Omental fat pad (tissue), 4 donors: ENCODE results near the gene CHCHD3. TPM values are rescaled to one million over a fixed set of nuclear protein-coding genes. Genes with fewer than 3 reads are reported as not detected.

Experiments
- ATAC-seq: fragments of 150-250 bp; one replicate; pipeline ENCODE4 v1.9.1; 2016; ENCODE audit warnings: mild to moderate bottlenecking, moderate library complexity; ENCODE audit not compliant: low FRiP score
- DNase-seq: peaks from one replicate; pipeline ENCODE4 v3.0.0-alpha.2; 2019; ENCODE audit warnings: low spot score
- CTCF ChIP-seq, 3 donors: fragments of 450-650 bp; IDR thresholded peaks; one replicate each; pipeline ENCODE4 v1.5.1; 2016 to 2017; ENCODE audit warnings: antibody characterized with exemption in 3 of 3, mild to moderate bottlenecking in 3 of 3, moderate library complexity in 2 of 3
- total RNA-seq, 4 donors: library from RNA; depleted of rRNA; stranded (reverse); fragments of >200 nt; gene quantifications; one replicate each; pipeline ENCODE4 v1.1.0, GENCODE V29; 2016

Gene CHCHD3
- total RNA-seq, 4 donors from 2014 or later: 53.0 to 63.1 (median 56.5) TPM

- DNase-seq (no peak), ATAC-seq (no peak)
- TF ChIP-seq CTCF (IDR thresholded peaks at IDR 0.05): no peak
Observed at GRCh38 chr7:133003052-133003910, 78.6 kb downstream of the CHCHD3 start.

- no peak for ATAC-seq
- no peak for DNase-seq
- TF ChIP-seq CTCF (IDR thresholded peaks at IDR 0.05): no peak
Observed at GRCh38 chr7:133001727-133002126, 80.2 kb downstream of the CHCHD3 start.

GRCh38 chr7:132999845-133000244, 82.0 kb downstream of the CHCHD3 start:
- TF ChIP-seq CTCF (IDR thresholded peaks at IDR 0.05): no peak
- DNase-seq: no peak

GRCh38 chr7:132998763-132999162, 83.1 kb downstream of the CHCHD3 start:
- no peak for ATAC-seq
- TF ChIP-seq CTCF (IDR thresholded peaks at IDR 0.05): no peak
- no peak for DNase-seq

More at GRCh38 chr7:132999845-133000244, 82.0 kb downstream of the CHCHD3 start:
- ATAC-seq: no peak

- ATAC-seq (no peak), DNase-seq (no peak)
- TF ChIP-seq CTCF (IDR thresholded peaks at IDR 0.05): no peak
Observed at GRCh38 chr7:132997505-132997904, 84.4 kb downstream of the CHCHD3 start.

GRCh38 chr7:132996581-132997242, 85.2 kb downstream of the CHCHD3 start:
- no peak for TF ChIP-seq CTCF (IDR thresholded peaks at IDR 0.05)
- DNase-seq: no peak

More at GRCh38 chr7:132996581-132997242, 85.2 kb downstream of the CHCHD3 start:
- no peak for ATAC-seq
